ENCODE results near the gene CNTFR. TPM values are rescaled to one million over a fixed set of nuclear protein-coding genes. Genes with fewer than 3 reads are reported as not detected.

The CNTFR gene
- total RNA-seq, 1 donor from 2014 or later = 23.2 TPM

DNA sequence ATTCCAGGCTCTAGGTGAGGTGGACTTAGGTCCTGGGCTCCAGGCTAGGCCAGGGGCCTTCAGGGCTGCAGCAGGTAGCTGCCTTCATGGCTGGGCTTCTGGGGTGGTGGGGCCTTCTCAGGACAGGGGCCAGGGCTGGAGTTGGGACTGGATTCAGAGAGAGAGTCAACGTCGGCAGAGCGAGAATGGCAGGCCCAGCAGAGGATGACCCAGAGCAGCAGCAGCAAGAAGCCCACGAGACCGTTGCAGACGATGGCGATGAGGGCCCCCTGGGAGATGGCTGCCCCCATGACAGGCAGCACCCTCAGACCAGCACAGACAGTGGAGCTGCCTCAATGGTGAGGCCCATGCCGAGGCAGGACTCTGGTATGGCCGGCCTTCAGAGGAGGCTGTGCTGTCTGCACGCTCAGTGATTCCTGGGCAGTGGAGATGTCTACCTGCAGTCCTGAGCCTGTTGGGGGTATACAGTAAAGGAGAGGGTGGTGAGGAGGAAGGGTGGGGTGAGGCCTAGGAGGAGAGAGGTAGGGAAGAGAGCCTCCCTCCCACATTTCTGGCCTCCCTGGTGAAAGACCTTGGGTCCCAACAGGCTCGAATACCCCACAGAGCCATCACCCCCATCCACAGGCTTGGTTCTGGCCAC lies 68.0 kb downstream of the CNTFR start:
- no peak for ATAC-seq
- intact Hi-C loops (cut with DNase I) = no loop called here
- peak; percentile 51 for DNase-seq (ENCODE audit: low spot score)

DNA sequence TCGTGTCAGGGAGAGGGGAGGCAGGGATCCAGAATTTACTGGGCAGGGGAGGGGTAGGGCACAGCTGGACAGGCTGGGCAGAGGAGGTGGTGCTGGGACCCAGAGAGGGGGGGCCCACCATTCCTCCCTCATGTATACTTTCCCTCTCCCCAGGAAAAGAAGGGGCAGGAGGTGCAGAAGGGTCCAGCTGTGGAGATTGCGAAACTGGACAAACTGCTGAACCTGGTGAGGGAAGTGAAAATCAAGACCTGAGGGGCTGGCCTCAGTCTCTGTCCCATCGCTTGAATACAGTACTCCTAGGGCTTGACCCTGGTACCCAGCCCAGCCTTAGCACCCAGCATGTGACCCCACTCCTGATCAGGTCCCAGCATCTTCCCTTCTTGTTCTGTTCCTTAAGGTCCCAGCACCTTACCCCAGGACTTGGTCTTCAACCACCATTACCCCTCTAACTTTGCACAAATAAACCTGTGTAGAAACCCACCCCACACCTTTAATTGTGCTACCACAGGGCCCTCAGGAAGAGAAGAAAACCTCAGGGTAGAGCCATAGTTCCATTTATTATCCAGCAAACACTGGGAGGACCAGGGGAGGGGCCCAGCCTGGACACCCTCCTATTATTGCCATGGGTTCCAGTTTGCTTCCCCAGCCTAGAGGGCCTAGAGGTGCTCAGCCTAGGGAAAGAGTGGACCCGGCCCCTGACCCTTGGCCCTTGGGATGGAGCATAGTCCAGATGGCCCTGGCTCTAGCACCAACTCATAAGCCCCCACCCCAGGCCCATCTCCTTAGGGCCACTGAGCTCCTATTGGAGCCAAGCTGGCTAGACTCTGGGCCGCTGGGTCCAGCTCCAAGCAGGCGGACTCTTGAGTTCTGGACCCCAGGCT lies 68.8 kb downstream of the CNTFR start:
- ATAC-seq (no peak), DNase-seq (ENCODE audit: low spot score) (no peak)
- intact Hi-C loops (cut with DNase I) = no loop called here

DNA sequence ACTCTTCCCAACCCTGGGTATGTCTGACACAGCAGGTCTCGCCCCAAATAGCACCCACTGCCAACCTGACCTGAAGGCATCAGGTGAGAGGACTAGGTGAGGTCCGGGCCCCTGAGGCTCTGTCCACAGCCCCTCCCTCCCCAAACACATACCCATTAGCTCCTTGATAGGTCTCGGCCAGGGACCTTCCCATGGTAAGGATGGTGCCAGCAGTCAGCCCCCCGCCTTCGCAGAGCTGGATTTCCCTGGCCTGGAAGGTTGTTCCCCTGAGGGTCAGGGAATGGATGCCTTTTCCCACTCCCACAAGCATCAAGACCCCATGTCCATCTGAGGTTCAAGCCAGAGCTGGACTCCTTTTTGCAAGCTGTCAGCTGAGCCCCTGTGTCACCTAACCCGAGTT lies 69.4 kb downstream of the CNTFR start:
- ATAC-seq (no peak), DNase-seq (ENCODE audit: low spot score) (no peak)
- intact Hi-C loops (cut with DNase I) = no loop called here

DNA sequence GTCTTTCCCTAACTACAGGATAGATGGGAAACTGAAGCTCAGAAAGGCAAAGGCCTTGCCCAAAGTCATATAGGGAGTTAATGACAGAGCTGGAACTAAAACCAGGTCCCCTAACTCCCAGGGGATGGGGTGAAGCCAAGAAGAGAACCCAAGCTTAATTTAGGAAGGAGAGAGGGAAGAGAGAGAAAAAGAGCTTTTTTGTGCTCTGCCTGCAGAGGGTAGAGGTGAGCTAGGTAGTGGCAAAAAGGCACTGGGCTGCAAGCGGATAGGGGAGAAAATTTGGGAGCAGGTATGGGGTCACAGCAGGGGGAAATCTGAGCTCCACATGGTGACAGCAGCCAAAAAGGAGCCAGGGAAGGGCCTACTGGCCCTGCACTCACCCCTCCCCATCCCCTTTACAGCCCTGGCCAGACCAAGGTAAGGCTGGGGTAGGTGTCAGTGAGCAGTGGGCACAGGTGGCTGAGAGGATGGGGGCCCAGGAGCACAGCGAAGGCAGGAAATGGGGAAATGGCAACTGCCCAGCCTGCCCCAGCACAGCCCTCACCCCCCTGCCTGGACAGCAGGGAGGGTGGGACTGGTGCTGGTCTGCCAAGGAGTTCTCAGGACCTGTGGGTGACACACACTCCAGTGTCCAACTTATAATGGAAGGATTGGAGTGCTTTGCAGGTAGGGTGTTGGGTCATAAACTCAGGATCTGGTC lies 70.1 kb downstream of the CNTFR start:
- DNase-seq (ENCODE audit: low spot score) = no peak
- intact Hi-C loops (cut with DNase I) = no loop called here
- no peak for ATAC-seq

DNA sequence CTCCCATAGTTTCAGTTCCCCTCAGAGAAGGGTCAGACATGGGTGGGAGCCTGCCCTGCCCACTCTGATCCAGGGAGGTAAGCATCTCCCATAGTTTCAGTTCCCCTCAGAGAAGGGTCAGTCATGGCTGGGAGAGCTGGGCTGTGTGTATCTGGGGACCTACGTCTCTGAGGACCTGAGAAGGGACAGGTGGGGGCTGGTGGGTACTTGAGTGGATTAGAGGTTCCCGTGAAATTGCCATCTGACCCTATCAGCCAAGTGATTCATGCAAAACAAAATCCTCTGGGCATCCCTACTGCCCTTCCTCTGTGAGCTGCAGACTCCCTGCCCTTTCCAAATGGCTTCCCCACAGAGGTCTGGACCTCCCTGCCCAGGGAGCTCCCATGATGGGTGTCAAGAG lies 70.6 kb downstream of the CNTFR start:
- ATAC-seq = no peak
- intact Hi-C loops (cut with DNase I) = no loop called here
- DNase-seq (ENCODE audit: low spot score) = no peak

DNA sequence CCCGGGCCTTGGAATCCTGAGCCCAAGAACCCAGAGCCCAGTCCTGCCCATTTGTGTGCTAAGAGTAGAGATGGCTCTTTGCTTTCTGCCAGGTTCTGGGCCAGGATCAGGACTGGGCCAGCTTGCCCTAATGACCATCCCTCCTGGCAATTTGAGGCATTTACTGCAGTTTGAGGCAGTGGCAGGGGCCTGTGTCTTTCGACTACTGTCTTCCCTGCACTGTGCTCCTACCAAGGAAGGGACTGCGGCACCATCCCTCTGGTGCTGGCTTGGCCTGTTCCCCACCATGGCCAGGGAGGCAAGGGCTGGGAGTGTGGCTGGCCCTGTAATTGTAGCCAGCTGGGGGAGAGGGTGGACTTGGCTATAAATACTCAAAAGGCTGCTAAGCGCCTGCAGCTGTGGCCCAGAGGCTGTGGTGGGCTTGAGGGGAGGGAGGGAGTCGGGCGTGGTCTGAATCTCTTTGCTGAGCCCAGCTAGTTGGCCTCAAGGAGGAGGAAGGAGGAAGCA lies 71.4 kb downstream of the CNTFR start:
- intact Hi-C loops (cut with DNase I) = no loop called here
- ATAC-seq (no peak), DNase-seq (ENCODE audit: low spot score) (no peak)

DNA sequence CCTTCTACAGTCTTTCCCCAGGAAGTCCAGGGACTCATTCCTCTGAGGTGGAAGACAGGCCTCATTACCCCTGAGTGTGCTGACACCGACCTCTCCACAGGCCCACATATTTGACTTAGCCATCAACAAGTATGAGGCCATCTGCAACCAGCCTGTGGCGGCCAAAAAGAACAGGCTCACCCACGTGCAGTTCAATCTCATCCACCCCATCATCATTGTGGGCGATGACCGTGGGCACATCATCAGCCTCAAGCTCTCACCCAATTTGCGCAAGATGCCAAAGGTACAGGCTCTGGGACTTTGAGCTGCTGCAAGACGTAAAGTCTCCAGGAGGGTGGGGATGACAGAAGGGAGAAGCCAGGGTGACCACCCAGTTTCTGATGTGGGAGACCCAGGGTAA lies 72.3 kb downstream of the CNTFR start:
- DNase-seq (ENCODE audit: low spot score) = peak; percentile 15
- intact Hi-C loops (cut with DNase I) = no loop called here
- no peak for ATAC-seq

DNA sequence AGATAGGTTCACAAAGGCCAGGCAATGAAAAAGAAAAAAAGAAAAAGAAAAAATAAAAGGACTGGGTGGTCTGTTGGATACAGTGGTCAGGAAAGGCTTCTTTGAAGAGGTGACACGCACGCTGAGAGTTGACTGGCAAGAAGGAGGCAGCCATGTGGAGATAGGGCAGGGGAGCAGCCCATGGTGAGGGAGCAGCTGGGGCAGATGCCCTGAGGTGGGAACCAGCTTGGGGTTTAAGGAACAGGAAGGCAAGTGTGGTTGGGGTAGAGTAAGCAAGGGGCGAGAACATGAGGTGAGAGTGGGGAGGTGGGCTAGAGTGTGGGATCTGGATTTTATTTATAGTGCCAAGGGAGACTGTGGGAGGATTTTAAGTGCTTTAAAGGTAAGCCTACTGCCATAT lies 73.6 kb downstream of the CNTFR start:
- ATAC-seq = no peak
- DNase-seq (ENCODE audit: low spot score) = peak; percentile 23
- intact Hi-C loops (cut with DNase I) = no loop called here

DNA sequence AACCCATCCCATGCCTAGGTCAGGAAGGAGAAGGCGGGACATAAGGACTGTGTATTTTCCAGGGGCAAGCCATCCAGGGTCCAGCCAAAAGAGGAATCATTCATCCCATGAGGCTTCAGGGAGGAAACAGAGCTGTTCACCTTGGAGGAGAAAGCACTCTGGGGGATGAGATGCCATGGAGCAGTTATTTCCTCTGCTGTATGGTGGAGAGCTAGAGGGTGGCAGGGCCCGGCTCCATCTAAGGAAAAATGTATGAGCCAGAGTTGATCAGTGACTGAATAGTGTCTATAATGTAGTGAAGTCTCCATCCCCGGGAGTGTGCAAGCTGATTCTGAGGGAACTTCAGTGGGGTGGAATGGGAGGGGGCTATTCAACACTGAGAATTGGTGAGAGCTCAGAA lies 74.7 kb downstream of the CNTFR start:
- DNase-seq (ENCODE audit: low spot score) (peak; percentile 18), ATAC-seq (no peak)
- intact Hi-C loops (cut with DNase I) = no loop called here

DNA sequence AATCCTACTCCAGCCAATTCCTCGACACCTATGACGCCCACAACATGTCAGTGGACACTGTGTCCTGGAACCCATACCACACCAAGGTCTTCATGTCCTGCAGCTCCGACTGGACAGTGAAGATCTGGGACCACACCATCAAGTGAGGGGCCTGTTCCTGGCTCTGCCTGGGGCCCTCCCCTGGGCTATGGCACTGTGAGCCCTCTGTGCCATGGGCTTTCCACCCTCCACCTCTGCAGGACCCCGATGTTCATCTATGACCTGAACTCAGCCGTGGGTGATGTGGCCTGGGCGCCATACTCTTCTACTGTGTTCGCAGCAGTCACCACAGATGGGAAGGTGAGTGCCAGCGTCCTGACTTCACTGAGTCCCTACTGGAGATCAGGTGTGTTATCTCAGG lies 75.1 kb downstream of the CNTFR start:
- intact Hi-C loops (cut with DNase I) = no loop called here
- DNase-seq (ENCODE audit: low spot score) (peak; percentile 41), ATAC-seq (no peak)

DNA sequence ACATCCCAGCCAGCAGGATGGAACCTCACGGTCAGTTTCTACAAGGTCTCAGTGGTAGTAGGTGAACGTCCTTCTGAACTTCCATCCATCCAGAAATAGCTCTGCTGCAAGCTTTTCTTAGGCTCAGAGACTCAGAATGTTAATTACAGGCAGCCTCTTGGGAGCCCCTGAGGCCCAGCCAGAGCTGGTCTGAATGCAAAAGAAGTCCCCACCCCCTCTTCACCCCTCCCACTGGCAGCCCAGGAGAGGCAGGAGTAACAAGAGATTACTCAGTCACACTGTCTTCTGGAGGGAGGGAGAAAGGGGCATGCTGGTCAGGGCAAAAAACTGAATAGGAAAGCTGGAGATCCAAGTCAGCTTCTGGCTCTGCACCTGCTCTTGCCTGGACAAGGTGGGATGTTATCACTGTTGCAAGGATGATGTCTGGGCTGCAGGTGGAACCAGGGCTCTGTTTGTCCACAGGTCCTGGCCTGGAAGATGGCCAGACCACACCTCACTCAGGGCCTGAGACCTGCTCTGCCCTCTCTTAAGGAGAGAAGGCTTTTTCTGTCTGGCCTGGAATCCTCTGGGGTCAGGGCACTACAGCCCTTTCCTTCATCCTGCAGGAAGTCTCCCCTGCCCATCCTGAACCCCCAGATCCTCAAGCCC lies 75.8 kb downstream of the CNTFR start:
- ATAC-seq = peak; percentile 39
- peak; percentile 47 for DNase-seq (ENCODE audit: low spot score)
- intact Hi-C loops (cut with DNase I) = no loop called here

DNA sequence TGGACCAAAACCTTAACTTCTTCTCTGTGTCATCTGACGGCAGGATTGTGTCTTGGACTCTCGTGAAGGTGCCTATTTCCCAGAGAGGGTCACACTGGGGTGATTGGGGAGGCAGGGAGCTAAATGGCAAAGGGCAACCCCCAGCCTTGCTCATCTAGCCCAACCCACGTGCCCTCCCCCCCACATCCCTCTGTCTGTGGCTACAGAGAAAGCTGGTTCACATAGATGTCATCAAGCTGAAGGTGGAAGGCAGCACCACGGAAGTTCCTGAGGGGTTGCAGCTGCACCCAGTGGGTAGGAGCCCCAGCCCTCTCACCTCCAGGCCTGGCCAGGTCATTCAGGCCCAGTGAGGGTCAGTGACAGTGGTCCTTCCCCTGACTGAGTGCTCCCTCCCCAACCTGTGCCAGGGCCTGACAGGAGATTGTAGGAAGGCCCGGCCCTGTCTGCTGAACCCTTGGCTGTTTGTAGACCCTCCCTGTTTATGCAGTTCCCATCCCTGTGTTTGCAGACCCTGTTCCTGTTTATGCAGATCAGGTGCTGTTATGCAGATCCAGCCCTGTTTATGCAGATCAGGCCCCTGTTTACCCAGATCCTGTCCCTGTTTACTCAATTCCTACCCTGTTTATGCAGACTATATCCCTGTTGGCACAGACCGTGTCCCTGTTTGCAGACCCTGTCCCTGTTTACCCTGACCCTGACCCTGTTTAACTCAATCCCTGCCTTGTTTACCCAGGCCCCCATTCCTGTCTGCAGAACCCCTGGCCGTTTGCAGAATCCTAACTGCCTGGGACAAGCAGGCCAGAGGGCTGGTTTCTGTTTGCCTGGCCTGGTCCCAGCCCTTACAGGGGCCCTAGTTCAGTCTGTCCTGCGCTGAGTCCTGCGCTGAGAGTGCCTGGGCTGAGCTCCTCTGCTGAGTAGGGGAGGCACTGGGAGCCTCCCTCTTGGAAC lies 77.1 kb downstream of the CNTFR start:
- intact Hi-C loops (cut with DNase I) = no loop called here
- no peak for ATAC-seq
- DNase-seq (ENCODE audit: low spot score) = no peak

DNA sequence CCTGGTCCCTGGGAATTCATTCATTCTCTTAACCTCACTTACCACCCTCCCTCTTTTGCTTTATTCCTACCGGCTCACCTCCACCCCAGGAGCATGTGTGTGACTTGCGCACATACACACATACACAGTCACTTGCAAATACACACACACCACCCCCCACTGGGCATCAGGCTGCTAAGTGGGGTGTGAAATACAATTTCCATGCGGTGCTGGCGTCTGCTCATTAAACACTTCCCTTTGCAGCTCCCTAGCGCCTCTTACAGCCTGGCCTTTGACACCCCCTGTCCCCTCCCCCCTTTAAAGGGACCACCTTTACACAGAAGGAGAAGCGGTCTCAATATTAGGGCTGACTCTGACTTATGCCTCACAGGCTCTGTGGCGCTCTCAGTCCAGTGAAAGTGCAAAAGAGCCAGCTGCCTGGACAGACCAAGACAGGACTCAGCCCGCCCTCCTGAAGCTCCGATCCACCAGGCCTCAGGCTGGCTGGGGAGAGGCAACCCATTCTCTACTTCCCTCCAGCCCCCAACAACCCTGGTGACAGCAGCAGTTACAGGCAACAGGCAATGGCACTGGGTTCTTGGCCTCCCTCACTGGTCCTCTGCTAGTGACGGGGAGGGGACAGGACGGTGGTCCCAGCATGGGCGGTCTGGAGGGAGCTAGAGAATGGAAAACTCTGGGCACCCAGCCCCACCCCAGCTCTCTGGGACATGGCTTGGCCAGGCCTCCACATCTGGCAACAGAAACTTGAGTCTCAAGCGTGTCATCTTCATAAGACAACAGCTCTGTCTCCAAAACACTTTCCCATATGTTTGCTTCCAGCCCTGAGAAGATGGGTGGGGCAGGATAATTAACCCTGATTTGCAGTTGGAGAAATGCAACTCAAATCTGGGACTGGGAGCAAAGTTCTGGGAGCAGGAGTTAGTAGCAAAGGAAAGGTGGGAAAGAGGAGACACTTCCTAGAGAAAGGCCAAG lies 78.7 kb downstream of the CNTFR start:
- intact Hi-C loops (cut with DNase I) = no loop called here
- DNase-seq (ENCODE audit: low spot score) (no peak), ATAC-seq (peak; percentile 25)

DNA sequence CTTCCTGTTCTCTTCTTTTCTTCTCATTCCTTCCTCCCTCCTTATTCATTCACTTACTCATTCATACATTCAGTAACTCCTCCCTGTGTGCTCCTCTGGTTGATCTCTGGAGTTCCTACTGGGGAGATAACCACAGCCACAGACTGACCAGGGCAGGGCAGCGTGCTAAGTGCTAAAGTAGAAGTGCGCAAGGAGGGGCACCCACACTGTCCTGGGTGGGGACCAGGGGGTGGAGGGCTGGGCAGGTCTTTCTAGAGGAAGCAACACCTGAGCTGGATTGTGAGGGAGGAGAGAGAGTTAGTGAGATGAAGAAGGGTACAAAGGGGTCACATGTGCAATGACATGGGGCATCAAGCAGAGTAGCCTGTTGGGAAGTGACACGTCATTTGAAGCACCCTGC lies 80.6 kb downstream of the CNTFR start:
- DNase-seq (ENCODE audit: low spot score) = no peak
- intact Hi-C loops (cut with DNase I) = no loop called here
- no peak for ATAC-seq

DNA sequence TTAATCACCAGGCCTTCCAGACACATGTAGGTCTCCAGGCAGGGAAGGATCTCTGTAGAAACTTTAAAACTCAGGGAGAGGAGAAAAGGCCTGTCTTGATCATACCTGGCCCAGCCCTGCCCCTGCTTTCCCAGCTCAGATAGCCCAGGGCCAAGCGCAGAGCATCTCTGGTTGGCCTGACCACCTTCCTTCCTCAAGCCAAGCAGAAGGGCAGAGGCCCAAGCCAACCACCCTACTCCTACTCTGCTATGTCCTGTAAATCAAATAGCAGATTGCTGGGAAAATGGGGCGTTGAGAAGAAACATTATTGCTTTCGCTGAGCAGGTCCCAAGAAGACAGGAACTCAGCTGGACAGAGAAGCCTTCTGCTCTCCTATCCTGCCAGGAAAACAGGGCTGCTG lies 81.1 kb downstream of the CNTFR start:
- ATAC-seq (no peak), DNase-seq (ENCODE audit: low spot score) (no peak)
- intact Hi-C loops (cut with DNase I) = no loop called here

DNA sequence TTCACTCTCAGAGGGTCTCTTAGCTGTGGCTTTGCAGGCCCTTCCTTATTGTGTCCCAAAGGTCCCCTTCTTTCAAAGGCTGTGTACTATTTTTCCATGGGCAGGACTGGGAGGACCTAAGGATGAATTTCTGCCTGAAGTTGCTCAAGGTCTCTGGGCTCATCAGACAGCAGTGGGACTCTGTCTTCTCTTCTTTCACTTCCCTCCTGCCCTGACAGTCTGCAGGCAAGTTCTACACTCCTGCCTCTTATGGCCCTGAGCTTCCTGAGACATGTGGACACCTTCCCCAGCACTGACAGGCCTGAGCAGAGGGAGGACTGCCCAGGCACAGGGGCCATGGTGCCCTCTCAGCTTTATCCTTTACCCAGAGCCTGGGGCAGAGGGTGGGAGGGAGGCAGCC lies 81.6 kb downstream of the CNTFR start:
- no peak for ATAC-seq
- DNase-seq (ENCODE audit: low spot score) = no peak
- intact Hi-C loops (cut with DNase I) = no loop called here

DNA sequence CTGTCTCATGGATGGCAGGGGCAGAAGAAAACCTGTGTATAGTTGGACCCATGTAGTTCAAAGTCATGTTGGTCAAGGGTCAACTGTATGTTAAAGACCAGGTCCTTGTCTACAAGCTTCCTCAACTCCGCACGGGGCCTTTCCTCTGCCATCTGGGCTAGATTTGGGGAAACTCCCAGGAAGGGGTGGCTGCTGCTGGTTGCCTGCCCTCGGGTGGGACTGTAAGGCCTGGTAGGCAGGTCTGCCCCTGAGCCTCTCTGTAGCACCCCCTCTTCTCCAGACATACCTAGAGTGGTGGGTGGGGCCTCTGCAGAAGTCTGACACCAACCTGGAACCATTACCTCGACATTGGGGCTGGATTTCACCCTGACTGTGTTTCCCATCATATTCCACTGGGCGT lies 82.0 kb downstream of the CNTFR start:
- DNase-seq (ENCODE audit: low spot score) (no peak), ATAC-seq (no peak)
- intact Hi-C loops (cut with DNase I) = no loop called here
